Caco-2 (cell line): ENCODE measurements around the gene DDX24. TPM values are rescaled to one million over a fixed set of nuclear protein-coding genes. Genes with fewer than 3 reads are reported as not detected.

ENCODE experiments used
- BruUV-seq: library from RNA; stranded (reverse); fragments of 400-500 nt; replicated peaks from 2 replicates; lab custom pipeline; 2021; lab: Mats Ljungman, UMichigan
- CTCF ChIA-PET: fragments of 300-600 bp; sonication (Branson Sonifier 250); formaldehyde crosslinking; loops from one replicate; lab custom pipeline; 2022; ENCODE audit warnings: antibody characterized with exemption; lab: Charles Lee
- POLR2A ChIA-PET: fragments of 300-600 bp; sonication (Branson Sonifier 250); formaldehyde crosslinking; loops from one replicate; lab custom pipeline; 2022; ENCODE audit warnings: antibody characterized with exemption; lab: Charles Lee
- DNase-seq, 2 experiments: peaks; one replicate each; pipeline versions ENCODE4 v3.0.0 to v3.0.0-alpha.2; 2020 to 2022
- H3K27me3 ChIP-seq: replicated peaks from 2 replicates; pipeline ENCODE4 v1.6.0; 2011; ENCODE audit warnings: low read length; ENCODE audit not compliant: control insufficient read depth, insufficient read depth
- H3K36me3 ChIP-seq: 2 replicates; pipeline ENCODE4 v1.5.1; 2011; ENCODE audit warnings: low read length; ENCODE audit not compliant: control insufficient read depth, insufficient read depth
- H3K4me1 ChIP-seq: fragments of 250-450 bp; sonication (Bioruptor Pico); 2 replicates; pipeline ENCODE4 v1.5.1; 2020; ENCODE audit warnings: mild to moderate bottlenecking
- H3K4me3 ChIP-seq: 2 replicates; pipeline ENCODE4 v1.5.1; 2011; ENCODE audit warnings: low read depth, mild to moderate bottlenecking, control low read depth, low read length
- H3K9me3 ChIP-seq: fragments of 250-450 bp; sonication (Bioruptor Pico); 2 replicates; pipeline ENCODE4 v1.5.1; 2020; ENCODE audit warnings: mild to moderate bottlenecking, moderate library complexity
- H3K27ac Mint-ChIP-seq: one replicate; pipeline ENCODE4 v1.8.0; 2022; ENCODE audit warnings: mixed read lengths; ENCODE audit not compliant: unreplicated experiment
- H3K27me3 Mint-ChIP-seq: one replicate; pipeline ENCODE4 v1.8.0; 2022; ENCODE audit warnings: mixed read lengths; ENCODE audit not compliant: insufficient read depth, unreplicated experiment
- H3K36me3 Mint-ChIP-seq: one replicate; pipeline ENCODE4 v1.8.0; 2022; ENCODE audit warnings: mild to moderate bottlenecking, mixed read lengths; ENCODE audit not compliant: insufficient read depth, unreplicated experiment
- H3K4me1 Mint-ChIP-seq: one replicate; pipeline ENCODE4 v1.8.0; 2022; ENCODE audit warnings: low read depth, mixed read lengths; ENCODE audit not compliant: unreplicated experiment
- H3K4me3 Mint-ChIP-seq: one replicate; pipeline ENCODE4 v1.8.0; 2022; ENCODE audit warnings: mild to moderate bottlenecking, moderate library complexity, mixed read lengths; ENCODE audit not compliant: unreplicated experiment
- H3K9me3 Mint-ChIP-seq: one replicate; pipeline ENCODE4 v1.8.0; 2022; ENCODE audit warnings: mixed read lengths; ENCODE audit not compliant: unreplicated experiment
- CTCF ChIP-seq, 2 experiments: fragments of 200-600 bp in 1 of 2; IDR thresholded peaks; 1 replicate in 1 of 2; 2 replicates in 1 of 2; pipeline versions ENCODE4 v1.5.1 to v1.8.0; 2011 to 2022; ENCODE audit warnings: antibody characterized with exemption in 1 of 2, control low read depth in 1 of 2, inconsistent platforms in 1 of 2, low read depth in 1 of 2, low read length in 1 of 2, mild to moderate bottlenecking in 1 of 2, moderate library complexity in 1 of 2; ENCODE audit not compliant: insufficient read depth in 1 of 2, severe bottlenecking in 1 of 2, unreplicated experiment in 1 of 2
- intact Hi-C: fragments of 100-400 bp; cut with micrococcal nuclease; formaldehyde crosslinking; loops from one replicate; pipeline ENCODE4 v1.10.0; 2022; ENCODE audit not compliant: unreplicated experiment
- total RNA-seq: library from RNA; stranded (reverse); gene quantifications from 2 replicates; pipeline ENCODE4 v1.2.3, GENCODE V29; 2022

The DDX24 gene
- total RNA-seq, 1 experiment from 2014 or later = 131 TPM

DNA sequence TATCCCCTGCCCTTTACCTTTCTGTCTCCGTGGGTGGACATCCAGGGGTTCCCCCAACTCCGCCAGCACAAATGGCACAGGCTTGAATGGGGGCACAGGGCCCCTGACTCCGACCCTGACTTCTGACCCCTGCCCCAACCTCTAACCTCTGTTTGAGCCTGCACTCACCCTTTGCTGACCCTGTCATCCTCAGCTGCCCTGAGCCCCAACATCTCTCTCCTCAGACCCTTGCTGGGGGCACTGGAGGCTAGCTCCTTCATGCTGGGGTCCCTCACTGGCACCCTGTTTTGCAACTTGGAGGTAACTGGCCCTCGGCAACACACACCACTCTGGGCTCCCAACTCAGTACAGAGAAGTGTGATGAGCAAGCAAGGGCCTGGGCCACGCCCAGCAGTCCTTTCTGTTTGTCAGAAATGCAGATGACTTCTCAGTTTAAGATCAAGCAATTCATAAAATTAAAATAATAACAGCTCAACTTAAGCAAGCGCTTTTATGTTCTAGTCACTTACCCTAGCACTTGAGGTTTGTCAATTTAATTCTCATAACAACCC is 31.6 kb upstream of the DDX24 start:
- Histone ChIP-seq H3K27me3 (no peaks in the 10 kb centered on the region), H3K4me3 (no peak overlapping the region), H3K9me3 (no peaks in the 10 kb centered on the region), H3K4me1 (no peaks in the 10 kb centered on the region), H3K36me3 (no peaks in the 10 kb centered on the region)
- no peaks in the 10 kb centered on the region for H3K27me3 Mint-ChIP-seq
- H3K9me3 Mint-ChIP-seq = no peaks in the 10 kb centered on the region
- no peak overlapping the region for H3K4me3 Mint-ChIP-seq
- BruUV-seq = no TSS peak
- no peaks in the 10 kb centered on the region for H3K36me3 Mint-ChIP-seq
- ChIA-PET POLR2A (no interaction called here), CTCF (interaction anchor here (0.6 kb wide), 1 partner anchor 62 kb away, joined by 3 read pairs; no protein-coding TSS in a partner anchor)
- TF ChIP-seq CTCF (IDR thresholded peaks at IDR 0.05; ENCODE audit: insufficient read depth in 1 of 2, low read depth in 1 of 2, low read length in 1 of 2, severe bottlenecking in 1 of 2, unreplicated experiment in 1 of 2) = no peak
- H3K27ac Mint-ChIP-seq = no peak overlapping the region
- DNase-seq = no peak
- intact Hi-C loops = no loop called here
- H3K4me1 Mint-ChIP-seq = no peaks in the 10 kb centered on the region

GRCh38 chr14:94111276-94112095 is 30.5 kb upstream of the DDX24 start:
- H3K36me3 Mint-ChIP-seq = no peaks in the 10 kb centered on the region
- BruUV-seq = no TSS peak

More at GRCh38 chr14:94111276-94112095, 30.5 kb upstream of the DDX24 start:
- Histone ChIP-seq H3K36me3 (no peaks in the 10 kb centered on the region), H3K9me3 (no peaks in the 10 kb centered on the region), H3K4me1 (no peaks in the 10 kb centered on the region), H3K4me3 (no peak overlapping the region), H3K27me3 (no peaks in the 10 kb centered on the region)
- Mint-ChIP-seq H3K27me3 (no peaks in the 10 kb centered on the region), H3K4me1 (no peaks in the 10 kb centered on the region), H3K27ac (no peak overlapping the region), H3K9me3 (no peaks in the 10 kb centered on the region), H3K4me3 (no peak overlapping the region)
- CTCF ChIA-PET = interaction anchor here (0.6 kb wide), 1 partner anchor 1587 kb away, joined by 4 read pairs; no protein-coding TSS in a partner anchor
- POLR2A ChIA-PET = no interaction called here
- TF ChIP-seq CTCF (IDR thresholded peaks at IDR 0.05; ENCODE audit: insufficient read depth in 1 of 2, low read depth in 1 of 2, low read length in 1 of 2, severe bottlenecking in 1 of 2, unreplicated experiment in 1 of 2) = no peak
- no peak for DNase-seq
- intact Hi-C loops = no loop called here
